Endothelial cell (in vitro differentiated cells): ENCODE data around the gene GPC5. TPM values are rescaled to one million over a fixed set of nuclear protein-coding genes. Genes with fewer than 3 reads are reported as not detected.

Experiments used
- DNase-seq: peaks from one replicate; pipeline ENCODE4 v3.0.0; 2021; ENCODE audit warnings: low spot score
- H3K27ac Mint-ChIP-seq: one replicate; pipeline ENCODE4 v1.8.0; 2021; ENCODE audit warnings: mixed read lengths, inconsistent platforms; ENCODE audit not compliant: unreplicated experiment
- H3K27me3 Mint-ChIP-seq: one replicate; pipeline ENCODE4 v1.8.0; 2021; ENCODE audit warnings: mild to moderate bottlenecking, moderate library complexity, mixed read lengths, inconsistent platforms; ENCODE audit not compliant: unreplicated experiment
- H3K36me3 Mint-ChIP-seq: one replicate; pipeline ENCODE4 v1.8.0; 2021; ENCODE audit warnings: mild to moderate bottlenecking, low read depth, mixed read lengths, inconsistent platforms; ENCODE audit not compliant: unreplicated experiment
- H3K4me1 Mint-ChIP-seq: one replicate; pipeline ENCODE4 v1.8.0; 2021; ENCODE audit warnings: mild to moderate bottlenecking, mixed read lengths, inconsistent platforms; ENCODE audit not compliant: unreplicated experiment
- H3K4me3 Mint-ChIP-seq: one replicate; pipeline ENCODE4 v1.8.0; 2021; ENCODE audit warnings: mild to moderate bottlenecking, mixed read lengths, inconsistent platforms; ENCODE audit not compliant: unreplicated experiment
- H3K9me3 Mint-ChIP-seq: one replicate; pipeline ENCODE4 v1.8.0; 2021; ENCODE audit warnings: mixed read lengths, inconsistent platforms; ENCODE audit not compliant: unreplicated experiment
- CTCF ChIP-seq: fragments of 200-600 bp; sonication (generic); IDR thresholded peaks from one replicate; pipeline ENCODE4 v1.5.0; 2021; ENCODE audit warnings: antibody characterized with exemption; ENCODE audit not compliant: unreplicated experiment
- total RNA-seq: library from RNA; stranded (reverse); fragmentation: NEBNext Ultra II Directional; extraction: Animal tissue kit (Norgen Biotek cat#: 25700); gene quantifications from one replicate; pipeline ENCODE4 v1.2.1, GENCODE V29; 2021; ENCODE audit not compliant: unreplicated experiment

GPC5 gene
- total RNA-seq, 1 donor from 2014 or later = not detected

DNA sequence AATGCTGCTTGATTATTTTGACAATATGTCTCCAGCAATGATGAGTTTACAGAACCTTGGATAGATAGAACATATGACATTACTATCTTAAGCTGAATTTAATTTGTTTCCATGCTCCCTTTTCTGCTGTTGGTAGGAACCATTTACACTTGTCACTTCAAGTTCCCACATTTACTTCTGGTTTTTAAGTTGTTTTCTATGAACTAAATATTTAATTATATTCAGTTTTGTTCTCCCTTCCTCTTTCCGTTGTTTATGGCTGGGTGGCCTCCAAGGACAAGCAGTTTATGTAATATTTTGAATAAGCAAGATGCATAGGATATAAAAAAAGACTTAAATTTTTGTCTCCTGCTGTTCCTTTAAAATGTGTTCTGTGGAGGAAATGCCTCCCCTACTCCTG is 860.6 kb downstream of the GPC5 start:
- H3K27me3 Mint-ChIP-seq = no peaks in the 10 kb centered on the region
- H3K27ac Mint-ChIP-seq = no peak overlapping the region
- H3K4me1 Mint-ChIP-seq = no peaks in the 10 kb centered on the region
- no peak for TF ChIP-seq CTCF
- no peak for DNase-seq
- no peaks in the 10 kb centered on the region for H3K9me3 Mint-ChIP-seq
- no peak overlapping the region for H3K4me3 Mint-ChIP-seq
- no peaks in the 10 kb centered on the region for H3K36me3 Mint-ChIP-seq

- Mint-ChIP-seq H3K9me3 (no peaks in the 10 kb centered on the region), H3K27ac (no peak overlapping the region), H3K36me3 (no peaks in the 10 kb centered on the region), H3K4me3 (no peak overlapping the region), H3K4me1 (no peaks in the 10 kb centered on the region), H3K27me3 (no peaks in the 10 kb centered on the region)
- TF ChIP-seq CTCF = no peak
- no peak for DNase-seq
Measured at GRCh38 chr13:92259523-92259922, 861.1 kb downstream of the GPC5 start.

GRCh38 chr13:92260363-92260762 is 861.9 kb downstream of the GPC5 start:
- DNase-seq = no peak
- no peak overlapping the region for H3K27ac Mint-ChIP-seq
- no peaks in the 10 kb centered on the region for H3K27me3 Mint-ChIP-seq
- TF ChIP-seq CTCF = no peak
- no peaks in the 10 kb centered on the region for H3K9me3 Mint-ChIP-seq
- no peak overlapping the region for H3K4me3 Mint-ChIP-seq
- no peaks in the 10 kb centered on the region for H3K36me3 Mint-ChIP-seq
- peaks cover 6% of the 10 kb centered on the region for H3K4me1 Mint-ChIP-seq

DNA sequence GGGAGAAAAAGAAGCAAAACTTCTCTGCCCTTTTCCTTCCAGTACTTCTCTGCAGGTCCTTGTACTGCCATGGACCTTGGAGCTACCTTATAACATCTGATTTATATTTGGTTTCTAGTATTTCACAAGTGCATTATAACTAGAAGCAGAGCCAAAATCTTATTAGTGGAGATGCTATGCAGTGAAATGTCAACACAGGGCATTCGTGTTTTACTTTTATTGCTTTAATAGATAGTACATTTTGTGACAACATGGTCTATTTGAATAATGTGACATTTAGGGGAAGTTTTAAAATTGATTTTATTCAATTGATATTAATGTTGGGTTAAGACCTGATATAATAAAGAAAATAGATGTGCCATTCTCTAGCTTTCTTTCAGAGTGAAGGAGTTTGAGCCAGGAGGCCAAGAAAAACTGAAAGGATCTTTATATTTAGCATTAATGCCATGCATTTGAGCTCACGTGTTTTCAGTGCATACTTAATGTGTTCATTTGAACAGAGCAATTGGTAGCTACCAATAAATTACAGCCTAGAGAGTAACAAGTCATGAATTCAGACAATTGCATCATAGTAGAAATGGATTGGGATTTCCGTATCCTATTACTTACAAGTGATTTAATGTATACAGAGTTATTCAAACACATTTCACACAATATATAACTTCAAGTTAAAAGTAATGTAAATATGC is 863.8 kb downstream of the GPC5 start:
- Mint-ChIP-seq H3K9me3 (no peaks in the 10 kb centered on the region), H3K36me3 (no peaks in the 10 kb centered on the region), H3K4me1 (peaks cover 8% of the 10 kb centered on the region), H3K4me3 (no peak overlapping the region), H3K27me3 (no peaks in the 10 kb centered on the region), H3K27ac (no peak overlapping the region)
- DNase-seq = no peak
- no peak for TF ChIP-seq CTCF

GRCh38 chr13:92265408-92265807 is 867.0 kb downstream of the GPC5 start:
- H3K27ac Mint-ChIP-seq = no peak overlapping the region
- no peak for DNase-seq
- H3K4me1 Mint-ChIP-seq = peaks cover 8% of the 10 kb centered on the region
- no peaks in the 10 kb centered on the region for H3K27me3 Mint-ChIP-seq
- no peaks in the 10 kb centered on the region for H3K36me3 Mint-ChIP-seq
- H3K4me3 Mint-ChIP-seq = no peak overlapping the region
- TF ChIP-seq CTCF = no peak
- no peaks in the 10 kb centered on the region for H3K9me3 Mint-ChIP-seq
